ENCODE results near the gene KCTD3.

GRCh38 chr1:215566556-215567490, at the start of gene KCTD3:
- TF ChIP-seq CTCF (IDR thresholded peaks at IDR 0.05) = no peak
- no peak; the same call in 1 of the 2 replicates for TF ChIP-seq POLR2AphosphoS5 (IDR thresholded peaks at IDR 0.05; ENCODE audit: low read depth, low read length)
- no peak for TF ChIP-seq SIN3A (IDR thresholded peaks at IDR 0.05; ENCODE audit: borderline replicate concordance, insufficient read depth, low read depth, low read length)
- peak in 1 of 2 experiments; percentile 59; a peak in 1 of 4 replicates for TF ChIP-seq REST (IDR thresholded peaks at IDR 0.05; ENCODE audit: insufficient read depth in 1 of 2, low read depth in 2 of 2, low read length in 1 of 2)
- no peak for TF ChIP-seq TCF7L2 (IDR thresholded peaks at IDR 0.05; ENCODE audit: low read depth, low read length)
